ENCODE data around the gene GNG14. TPM values are rescaled to one million over a fixed set of nuclear protein-coding genes. Genes with fewer than 3 reads are reported as not detected.

The GNG14 gene
- total and polyA plus RNA-seq, 2 of the 4 experiments (the other 2 are of a cell fraction), result not detected

GRCh38 chr19:12648088-12648487, 39.7 kb upstream of the GNG14 start:
- H3K4me1 ChIP-seq (ENCODE audit: control insufficient read depth, insufficient read depth, low read length), result 0 out of 2 replicates have a peak, but pooled peaks cover 2% of the 10 kb centered on the region
- H3K14ac ChIP-seq (replicated peaks; ENCODE audit: low read depth, low read length), result no peak overlapping the region
- H3K9me1 ChIP-seq (ENCODE audit: insufficient read depth, low read length), result 0 out of 2 replicates have a peak, but pooled peaks cover 3% of the 10 kb centered on the region
- no peak for TF ChIP-seq ELK1 (IDR thresholded peaks at IDR 0.05; ENCODE audit: borderline replicate concordance, low read depth, low read length)
- TF ChIP-seq USF2 (IDR thresholded peaks at IDR 0.05; ENCODE audit: low read depth, low read length), result no peak
- no peak for TF ChIP-seq RFX5 (IDR thresholded peaks at IDR 0.05; ENCODE audit: low read depth, low read length)
- TF ChIP-seq SMC3 (IDR thresholded peaks at IDR 0.05; ENCODE audit: low read depth, low read length), result no peak
- no peak for TF ChIP-seq FOS (IDR thresholded peaks at IDR 0.05; ENCODE audit: low read depth, low read length)
- no peak for TF ChIP-seq CTCF (conservative IDR thresholded peaks at IDR 0.05; ENCODE audit: low read depth, low read length)
- no peak for TF ChIP-seq RAD21 (IDR thresholded peaks at IDR 0.05; ENCODE audit: low read length)
- TF ChIP-seq MAFK (IDR thresholded peaks at IDR 0.05; ENCODE audit: low read depth, low read length), result no peak
- no peak for TF ChIP-seq RCOR1 (IDR thresholded peaks at IDR 0.05; ENCODE audit: insufficient replicate concordance, low read length)
- POLR2A ChIA-PET (ENCODE audit: unreplicated experiment), result no interaction called here
- H3K9ac ChIP-seq (ENCODE audit: low read depth, low read length), result no peak overlapping the region
- peak overlapping the region; percentile 34 for H2AFZ ChIP-seq (replicated peaks; ENCODE audit: low read length, poor library complexity)
- no peak overlapping the region for H3K23ac ChIP-seq (ENCODE audit: low read depth, low read length)
- no peaks in the 10 kb centered on the region for H3K79me1 ChIP-seq (ENCODE audit: low read depth in 1 of 2, low read length in 2 of 2)
- WGBS, 2 experiments (ENCODE audit: extremely low coverage in 2 of 2, insufficient read length in 1 of 2), result 30% methylated on average over 4 of the region's 29 CpGs; no CpG with 5 or more reads in 1 of the 2 experiments
- H2BK15ac ChIP-seq (ENCODE audit: low read depth, low read length), result no peak overlapping the region
- no peaks in the 10 kb centered on the region for H3K27me3 ChIP-seq (ENCODE audit: control insufficient read depth, insufficient read depth, low read length)
- H4K20me1 ChIP-seq (ENCODE audit: insufficient read depth, low read length), result no peaks in the 10 kb centered on the region
- no peak overlapping the region for H3K4ac ChIP-seq (ENCODE audit: low read depth, low read length)
- H2BK5ac ChIP-seq (ENCODE audit: low read depth, low read length, poor library complexity, severe bottlenecking), result no peak overlapping the region
- no peak overlapping the region for H2AK5ac ChIP-seq (ENCODE audit: low read depth, low read length)
- CTCF ChIA-PET, result no interaction called here
- no peak overlapping the region for H2BK20ac ChIP-seq (ENCODE audit: low read depth, low read length)
- no peak overlapping the region for H4K5ac ChIP-seq (ENCODE audit: low read depth, low read length)
- no peak overlapping the region for H4K8ac ChIP-seq (ENCODE audit: low read depth in 2 of 2, low read length in 2 of 2)
- in situ Hi-C loops (cut with MboI; ENCODE audit: low sequenced_read_pairs) (no loop called here), intact Hi-C loops (cut with micrococcal nuclease) (no loop called here), dilution Hi-C loops (cut with HindIII; ENCODE audit: low sequenced_read_pairs, unreplicated experiment) (no loop called here)
- BruUV-seq (replicated peaks), result no TSS peak
- no peak overlapping the region for H3K27ac ChIP-seq (ENCODE audit: insufficient read depth, low read length)
- H2AK9ac ChIP-seq (replicated peaks; ENCODE audit: low read depth, low read length, poor library complexity), result no peak overlapping the region
- peaks cover 6% of the 10 kb centered on the region; the same call in 1 of the 2 replicates for H3K36me3 ChIP-seq (ENCODE audit: control insufficient read depth, insufficient read depth, low read length)
- no peak overlapping the region for H3K18ac ChIP-seq (ENCODE audit: low read depth, low read length)
- H2BK120ac ChIP-seq (ENCODE audit: low read depth, low read length), result no peak overlapping the region
- no peak overlapping the region for H4K91ac ChIP-seq (ENCODE audit: insufficient read depth, low read depth, low read length)
- peak overlapping the region; percentile 51 for H3K4me2 ChIP-seq (ENCODE audit: low read depth, low read length)
- no peak overlapping the region for H3K4me3 ChIP-seq (ENCODE audit: insufficient read depth, low read depth, low read length)
- ATAC-seq (ENCODE audit: low read depth), result peak; percentile 37
- no peak for DNase-seq
- no peak overlapping the region for H3K56ac ChIP-seq (ENCODE audit: extremely low read depth, insufficient read depth, low read length)
- H3K9me3 ChIP-seq (ENCODE audit: control insufficient read depth, insufficient read depth, low read length), result no peaks in the 10 kb centered on the region

Measured in IMR-90 (cell line).